Endothelial cell of umbilical vein (primary cell): ENCODE measurements around the gene HTR3E. TPM values are rescaled to one million over a fixed set of nuclear protein-coding genes. Genes with fewer than 3 reads are reported as not detected.
"Not testable (repeated sequence)": the region's sequence is repeated elsewhere in the genome, so short reads cannot be mapped to it uniquely, and the experiment has no call there.

Experiments
- BruUV-seq: library from RNA; stranded (reverse); fragments of 400-500 nt; replicated peaks from 2 replicates; lab custom pipeline; 2021; lab: Mats Ljungman, UMichigan
- CTCF ChIA-PET: fragments of 300-600, 350-600 bp; sonication (Branson Sonifier 250); formaldehyde crosslinking; loops from one replicate; lab custom pipeline; 2021; ENCODE audit warnings: antibody characterized with exemption, inconsistent platforms; lab: Charles Lee
- POLR2A ChIA-PET: fragments of 300-600, 350-600 bp; sonication (Branson Sonifier 250); formaldehyde crosslinking; loops from one replicate; lab custom pipeline; 2021; ENCODE audit warnings: antibody characterized with exemption, inconsistent platforms; lab: Charles Lee
- DNase-seq: peaks from one replicate; pipeline ENCODE4 v3.0.0-alpha.2; 2011; ENCODE audit warnings: low read depth, low spot score
- FAIRE-seq: peaks from 2 replicates; lab custom pipeline; 2011; peaks lifted over from hg19 to GRCh38; lab: Jason Lieb, UNC
- H2AFZ ChIP-seq: 2 replicates; pipeline ENCODE4 v1.6.0; 2012; ENCODE audit warnings: low read depth, low read length, control low read depth, inconsistent platforms
- H3K27ac ChIP-seq: 2 replicates; pipeline ENCODE4 v1.5.1; 2011; ENCODE audit warnings: low read depth, mild to moderate bottlenecking, control low read depth, low read length, moderate library complexity; ENCODE audit not compliant: insufficient read depth
- H3K27me3 ChIP-seq, 2 experiments: 2 replicates each; pipeline versions ENCODE4 v1.6.0 to v1.6.1; 2011; ENCODE audit warnings: low read length in 2 of 2, mixed read lengths in 1 of 2; ENCODE audit not compliant: control insufficient read depth in 2 of 2, insufficient read depth in 2 of 2
- H3K36me3 ChIP-seq, 2 experiments: 2 replicates in 1 of 2; 3 replicates in 1 of 2; pipeline ENCODE4 v1.5.1; 2011; ENCODE audit warnings: low read length in 2 of 2, mild to moderate bottlenecking in 1 of 2, moderate library complexity in 1 of 2; ENCODE audit not compliant: control insufficient read depth in 2 of 2, insufficient read depth in 2 of 2; ENCODE audit errors: extremely low read depth in 1 of 2
- H3K4me1 ChIP-seq: 3 replicates; pipeline ENCODE4 v1.5.1; 2011; ENCODE audit warnings: mild to moderate bottlenecking, low read length; ENCODE audit not compliant: control insufficient read depth, insufficient read depth; ENCODE audit errors: extremely low read depth
- H3K4me2 ChIP-seq: 2 replicates; pipeline ENCODE4 v1.6.1; 2011; ENCODE audit warnings: low read length, control low read depth, mixed read lengths; ENCODE audit not compliant: insufficient read depth
- H3K4me3 ChIP-seq, 3 experiments: fragments of 200-600 bp in 1 of 3; sonication (generic), shearing (Covaris generic) in 1 of 3; replicated peaks in 1 of 3; 2 replicates each; pipeline ENCODE4 v1.5.1; 2011 to 2016; ENCODE audit warnings: control low read depth in 3 of 3, low read length in 3 of 3, mild to moderate bottlenecking in 2 of 3, inconsistent platforms in 1 of 3, low read depth in 1 of 3, moderate library complexity in 1 of 3; ENCODE audit not compliant: insufficient read depth in 1 of 3
- H3K79me2 ChIP-seq: 2 replicates; pipeline ENCODE4 v1.6.0; 2012; ENCODE audit warnings: low read length, inconsistent platforms; ENCODE audit not compliant: control insufficient read depth, insufficient read depth
- H3K9ac ChIP-seq: replicated peaks from 2 replicates; pipeline ENCODE3; 2011; ENCODE audit warnings: low read length, control low read depth; ENCODE audit not compliant: insufficient read depth; ENCODE audit errors: extremely low read depth
- H3K9me1 ChIP-seq: replicated peaks from 3 replicates; pipeline ENCODE4 v1.6.0; 2011; ENCODE audit warnings: mild to moderate bottlenecking, low read length; ENCODE audit not compliant: control insufficient read depth, insufficient read depth; ENCODE audit errors: extremely low read depth
- H3K9me3 ChIP-seq: replicated peaks from 2 replicates; pipeline ENCODE4 v1.5.1; 2012; ENCODE audit warnings: low read length, inconsistent platforms; ENCODE audit not compliant: control insufficient read depth, insufficient read depth
- H4K20me1 ChIP-seq: replicated peaks from 2 replicates; pipeline ENCODE3; 2011; ENCODE audit warnings: mild to moderate bottlenecking, low read length; ENCODE audit not compliant: control insufficient read depth, insufficient read depth; ENCODE audit errors: extremely low read depth
- FOS ChIP-seq: IDR thresholded peaks from 2 replicates; pipeline ENCODE4 v1.6.1; 2011; ENCODE audit warnings: mild to moderate bottlenecking, low read length, moderate library complexity, borderline replicate concordance; ENCODE audit not compliant: insufficient read depth
- GATA2 ChIP-seq: IDR thresholded peaks from 2 replicates; pipeline ENCODE4 v1.7.0; 2011; ENCODE audit warnings: low read depth, mild to moderate bottlenecking, moderate library complexity, mixed read lengths, low read length; ENCODE audit not compliant: insufficient read length, insufficient read depth
- JUN ChIP-seq: IDR thresholded peaks from 2 replicates; pipeline ENCODE4 v1.6.1; 2011; ENCODE audit warnings: borderline replicate concordance, low read depth; ENCODE audit not compliant: insufficient read length, insufficient read depth
- MYC ChIP-seq: IDR thresholded peaks from one replicate; pipeline ENCODE4 v1.6.1; 2011; ENCODE audit warnings: mild to moderate bottlenecking, low read depth, low read length
- POLR2A ChIP-seq: IDR thresholded peaks from 2 replicates; pipeline ENCODE4 v1.6.1; 2012; ENCODE audit warnings: low read depth, mild to moderate bottlenecking, control low read depth, low read length
- POLR2AphosphoS5 ChIP-seq: IDR thresholded peaks from 2 replicates; pipeline ENCODE4 v1.6.1; 2012; ENCODE audit warnings: low read depth, mild to moderate bottlenecking, control low read depth, low read length, moderate library complexity; ENCODE audit not compliant: insufficient read depth
- dilution Hi-C: fragments of 300-500 bp; cut with MboI; formaldehyde crosslinking; loops from one replicate; pipeline ENCODE4 v1.15.0; 2019; ENCODE audit warnings: low sequenced_read_pairs; ENCODE audit not compliant: extremely low pct_ligation_motif_present
- intact Hi-C: fragments of 100-400 bp; cut with micrococcal nuclease; formaldehyde crosslinking; loops from one replicate; pipeline ENCODE4 v1.10.0; 2022
- polyA plus RNA-seq, 4 experiments: library from polyadenylated mRNA; depleted of rRNA in 3 of 4; stranded (reverse) in 3 of 4; unstranded in 1 of 4; fragments of >200 nt; gene quantifications; 2 replicates each; pipeline versions ENCODE4 v1.2.1 to v1.2.3, GENCODE V29; 2011 to 2012; ENCODE audit warnings: missing spikeins in 1 of 4
- total RNA-seq: library from RNA; stranded (reverse); gene quantifications from 2 replicates; pipeline ENCODE4 v1.2.3, GENCODE V29; 2021
- TF ChIP-seq, protein P1 (sequence below): IDR thresholded peaks from 2 replicates; pipeline ENCODE4 v1.6.1; 2011; ENCODE audit not compliant: insufficient read depth, insufficient read length
- TF ChIP-seq, protein P2 (sequence below), 2 donors: IDR thresholded peaks; 1 replicate in 1 of 2; 2 replicates in 1 of 2; pipeline ENCODE4 v1.5.1; 2011; ENCODE audit warnings: low read length in 2 of 2, mild to moderate bottlenecking in 2 of 2, moderate library complexity in 2 of 2, control low read depth in 1 of 2, inconsistent platforms in 1 of 2, low read depth in 1 of 2; ENCODE audit not compliant: insufficient read depth in 1 of 2; ENCODE audit errors: extremely low read depth in 1 of 2

Gene HTR3E
- total and polyA plus RNA-seq, 2 donors (not counting 3 experiments of a cell fraction or from before 2014, with no cell fraction given): not detected

DNA sequence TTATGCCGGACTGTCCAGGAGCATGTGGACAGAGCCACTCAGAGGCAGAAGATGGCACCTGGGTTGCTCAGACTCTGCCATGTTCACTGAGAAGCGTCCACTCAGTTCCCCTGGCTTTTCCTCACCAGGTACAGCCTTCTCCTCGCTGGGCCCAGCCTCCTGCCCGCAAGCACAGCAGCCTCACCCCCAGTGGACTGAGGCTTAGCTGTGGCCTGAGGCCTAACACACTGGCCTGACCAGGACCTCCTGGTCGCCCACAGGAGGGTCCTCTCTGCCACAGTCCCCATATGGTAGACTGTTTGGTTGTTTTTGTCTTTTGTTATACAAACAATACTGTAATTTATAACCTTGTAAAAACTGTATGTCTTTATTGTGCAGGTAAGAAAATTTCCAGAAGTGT, 28.5 kb upstream of the HTR3E start:
- ChIA-PET POLR2A (no interaction called here), CTCF (no interaction called here)
- H3K27me3 ChIP-seq: peaks cover 0 to 5% of the 10 kb centered on the region in 2 experiments
- FAIRE-seq (no peak), DNase-seq (no peak)
- H3K79me2 ChIP-seq: no peaks in the 10 kb centered on the region
- H3K36me3 ChIP-seq: no peaks in the 10 kb centered on the region
- intact Hi-C loops (no loop called here), dilution Hi-C loops (no loop called here)
- H3K4me2 ChIP-seq: no peak overlapping the region
- H3K4me3 ChIP-seq: no peak overlapping the region
- no peaks in the 10 kb centered on the region for H3K9me3 ChIP-seq
- H3K27ac ChIP-seq: no peak overlapping the region
- no peak overlapping the region for H3K9ac ChIP-seq
- TF ChIP-seq FOS (no peak), JUN (no peak), MYC (no peak), POLR2AphosphoS5 (no peak), POLR2A (no peak), GATA2 (no peak)
- TF ChIP-seq, protein P1, sequence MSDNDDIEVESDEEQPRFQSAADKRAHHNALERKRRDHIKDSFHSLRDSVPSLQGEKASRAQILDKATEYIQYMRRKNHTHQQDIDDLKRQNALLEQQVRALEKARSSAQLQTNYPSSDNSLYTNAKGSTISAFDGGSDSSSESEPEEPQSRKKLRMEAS: no peak
- TF ChIP-seq, protein P2, sequence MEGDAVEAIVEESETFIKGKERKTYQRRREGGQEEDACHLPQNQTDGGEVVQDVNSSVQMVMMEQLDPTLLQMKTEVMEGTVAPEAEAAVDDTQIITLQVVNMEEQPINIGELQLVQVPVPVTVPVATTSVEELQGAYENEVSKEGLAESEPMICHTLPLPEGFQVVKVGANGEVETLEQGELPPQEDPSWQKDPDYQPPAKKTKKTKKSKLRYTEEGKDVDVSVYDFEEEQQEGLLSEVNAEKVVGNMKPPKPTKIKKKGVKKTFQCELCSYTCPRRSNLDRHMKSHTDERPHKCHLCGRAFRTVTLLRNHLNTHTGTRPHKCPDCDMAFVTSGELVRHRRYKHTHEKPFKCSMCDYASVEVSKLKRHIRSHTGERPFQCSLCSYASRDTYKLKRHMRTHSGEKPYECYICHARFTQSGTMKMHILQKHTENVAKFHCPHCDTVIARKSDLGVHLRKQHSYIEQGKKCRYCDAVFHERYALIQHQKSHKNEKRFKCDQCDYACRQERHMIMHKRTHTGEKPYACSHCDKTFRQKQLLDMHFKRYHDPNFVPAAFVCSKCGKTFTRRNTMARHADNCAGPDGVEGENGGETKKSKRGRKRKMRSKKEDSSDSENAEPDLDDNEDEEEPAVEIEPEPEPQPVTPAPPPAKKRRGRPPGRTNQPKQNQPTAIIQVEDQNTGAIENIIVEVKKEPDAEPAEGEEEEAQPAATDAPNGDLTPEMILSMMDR (IDR thresholded peaks at IDR 0.05; ENCODE audit: extremely low read depth in 1 of 2, insufficient read depth in 1 of 2, low read depth in 1 of 2, low read length in 2 of 2): no peak
- BruUV-seq: no TSS peak
- no peaks in the 10 kb centered on the region for H3K4me1 ChIP-seq
- no peaks in the 10 kb centered on the region for H4K20me1 ChIP-seq
- no peaks in the 10 kb centered on the region for H3K9me1 ChIP-seq
- H2AFZ ChIP-seq: no peak overlapping the region

DNA sequence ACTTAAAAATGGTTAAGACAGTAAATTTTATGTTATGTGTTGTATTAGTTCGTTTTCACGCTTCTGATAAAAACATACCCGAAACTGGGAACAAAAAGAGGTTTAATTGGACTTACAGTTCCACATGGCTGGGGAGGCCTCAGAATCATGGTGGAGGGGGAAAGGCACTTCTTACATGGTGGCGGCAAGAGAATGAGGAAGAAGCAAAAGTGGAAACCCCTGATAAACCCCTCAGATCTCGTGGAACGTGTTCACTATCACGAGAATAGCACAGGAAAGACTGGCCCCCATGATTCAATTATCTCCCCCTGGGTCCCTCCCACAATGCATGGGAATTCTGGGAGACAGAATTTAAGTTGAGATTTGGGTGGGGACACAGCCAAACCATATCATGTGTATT, 25.7 kb upstream of the HTR3E start:
- H3K4me3 ChIP-seq, H3K9ac ChIP-seq, H3K36me3 ChIP-seq, H3K79me2 ChIP-seq, dilution Hi-C loops, DNase-seq, FAIRE-seq, H4K20me1 ChIP-seq, H3K27ac ChIP-seq, H3K27me3 ChIP-seq, H2AFZ ChIP-seq, intact Hi-C loops, H3K9me1 ChIP-seq, CTCF ChIA-PET, POLR2A ChIA-PET, H3K4me1 ChIP-seq, H3K9me3 ChIP-seq, BruUV-seq, H3K4me2 ChIP-seq: not testable (repeated sequence)
